Thymus (tissue), 11 donors: ENCODE data around the gene PKNOX2. TPM values are rescaled to one million over a fixed set of nuclear protein-coding genes. Genes with fewer than 3 reads are reported as not detected.
A peak's percentile ranks its signal among the peaks of the same experiment; 100 is the strongest.

Experiments used
- DNase-seq, 9 donors: peaks; one replicate each; pipeline ENCODE4 v3.0.0-alpha.2; 2013; ENCODE audit warnings: low spot score in 9 of 9, low read depth in 6 of 9, missing footprints in 1 of 9
- H3K27ac ChIP-seq, 2 donors: one replicate each; pipeline ENCODE4 v1.5.1; 2013; ENCODE audit warnings: control low read depth in 1 of 2, low read depth in 1 of 2, low read length in 1 of 2, mild to moderate bottlenecking in 1 of 2, moderate library complexity in 1 of 2
- H3K27me3 ChIP-seq, 2 donors: one replicate each; pipeline ENCODE4 v1.5.1; 2013; ENCODE audit warnings: low read length in 1 of 2; ENCODE audit not compliant: control insufficient read depth in 2 of 2, insufficient read depth in 1 of 2
- H3K36me3 ChIP-seq, 2 donors: one replicate each; pipeline ENCODE4 v1.5.1; 2013; ENCODE audit warnings: low read length in 1 of 2, mild to moderate bottlenecking in 1 of 2, moderate library complexity in 1 of 2; ENCODE audit not compliant: control insufficient read depth in 2 of 2, insufficient read depth in 2 of 2
- H3K4me1 ChIP-seq, 2 donors: one replicate each; pipeline ENCODE4 v1.5.1; 2013; ENCODE audit warnings: low read length in 2 of 2; ENCODE audit not compliant: control insufficient read depth in 2 of 2, insufficient read depth in 2 of 2
- H3K4me3 ChIP-seq, 2 donors: one replicate each; pipeline ENCODE4 v1.5.1; 2013; ENCODE audit warnings: low read length in 2 of 2, control low read depth in 1 of 2, mild to moderate bottlenecking in 1 of 2
- H3K9me3 ChIP-seq, 2 donors: one replicate each; pipeline ENCODE4 v1.5.1; 2013; ENCODE audit warnings: low read length in 1 of 2, mild to moderate bottlenecking in 1 of 2; ENCODE audit not compliant: control insufficient read depth in 2 of 2, insufficient read depth in 1 of 2
- WGBS: extraction: QIAGEN DNeasy Blood & Tissue Kit; methylation state at CpG from one replicate; pipeline ENCODE4 v1.1.7; 2013; 5-methylcytosine and 5-hydroxymethylcytosine counted together
- polyA plus RNA-seq: library from polyadenylated mRNA; stranded (reverse); fragments of 200-250 nt; gene quantifications from one replicate; pipeline ENCODE4 v1.2.3, GENCODE V29; 2013
- total RNA-seq: library from RNA; stranded (reverse); fragments of 120-200 nt; gene quantifications from one replicate; pipeline ENCODE4 v1.2.4, GENCODE V29; 2013
- donor health status: healthy.

PKNOX2 gene
- total and polyA plus RNA-seq, 2 donors = 1.3 to 2.2 TPM

DNA sequence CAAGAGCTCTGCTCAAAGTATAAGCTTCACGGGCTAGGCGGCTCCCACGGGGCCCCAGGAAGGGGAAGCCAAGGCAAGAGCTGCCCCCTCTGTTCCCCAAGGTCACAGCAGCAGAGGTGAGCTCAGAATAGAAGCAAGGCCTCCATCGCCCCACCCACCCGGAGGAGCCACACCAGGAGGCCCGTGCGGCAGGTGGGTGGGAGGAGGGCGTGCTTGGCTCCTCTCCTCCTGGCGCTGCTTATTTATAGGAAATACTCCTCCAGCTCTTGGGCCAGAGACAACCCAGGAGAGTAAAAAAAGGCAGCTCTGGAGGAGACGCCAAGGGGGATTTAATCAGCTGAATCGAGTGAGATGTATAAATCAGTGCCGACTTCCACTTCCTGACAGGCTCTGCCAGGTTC, 243.8 kb downstream of the PKNOX2 start:
- no peaks in the 10 kb centered on the region for H3K36me3 ChIP-seq
- no peak for DNase-seq
- no peak overlapping the region for H3K4me3 ChIP-seq
- H3K4me1 ChIP-seq = peaks cover 0 to 6% of the 10 kb centered on the region in 2 donors
- H3K27ac ChIP-seq = no peak overlapping the region
- WGBS = 73% methylated on average over 12 of the region's 12 CpGs
- H3K9me3 ChIP-seq = no peaks in the 10 kb centered on the region
- peaks cover 0 to 33% of the 10 kb centered on the region in 2 donors for H3K27me3 ChIP-seq

DNA sequence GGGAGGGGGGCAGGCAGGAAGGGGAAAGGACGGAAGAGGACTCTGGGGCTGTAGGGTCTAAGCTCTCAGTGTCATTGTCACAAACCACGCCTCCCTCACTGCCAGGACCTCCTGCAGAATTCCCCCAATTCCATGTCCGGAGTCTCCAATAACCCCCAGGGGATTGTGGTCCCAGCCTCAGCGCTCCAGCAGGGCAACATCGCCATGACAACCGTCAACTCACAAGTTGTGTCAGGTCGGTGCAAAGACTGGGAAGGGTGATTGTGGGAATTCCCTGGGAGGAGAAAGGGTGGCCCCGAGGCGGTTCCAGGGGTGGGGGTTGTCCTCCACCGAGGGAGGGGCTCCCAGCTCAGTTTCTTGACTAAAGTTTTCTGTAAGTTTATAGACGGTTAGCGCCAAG, 245.5 kb downstream of the PKNOX2 start:
- Histone ChIP-seq H3K4me1 (peaks cover 0 to 4% of the 10 kb centered on the region in 2 donors), H3K9me3 (no peaks in the 10 kb centered on the region), H3K27ac (no peak overlapping the region), H3K27me3 (peaks cover 0 to 16% of the 10 kb centered on the region in 2 donors), H3K4me3 (no peak overlapping the region), H3K36me3 (no peaks in the 10 kb centered on the region)
- peak in 1 of 9 donors; percentile 15 for DNase-seq
- 49% methylated on average over 12 of the region's 12 CpGs for WGBS

DNA sequence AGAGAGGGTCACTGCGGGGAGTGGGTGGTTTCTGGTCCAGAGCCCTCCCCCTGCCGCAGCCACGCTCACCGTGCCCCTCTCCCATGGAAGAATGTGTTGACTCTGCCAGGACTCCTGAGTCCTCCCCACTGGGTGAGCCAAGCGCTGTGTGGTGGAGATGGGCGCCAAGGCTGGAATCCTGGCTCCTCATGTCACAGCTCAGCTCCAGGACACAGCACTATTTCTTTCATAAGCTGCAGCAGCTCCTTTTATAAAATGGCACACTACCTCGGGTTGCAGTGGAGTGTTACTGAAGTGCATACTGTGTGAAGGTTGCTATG, 247.6 kb downstream of the PKNOX2 start:
- no peak overlapping the region for H3K4me3 ChIP-seq
- no peaks in the 10 kb centered on the region for H3K36me3 ChIP-seq
- WGBS = 90% methylated on average over 7 of the region's 7 CpGs
- peaks cover 0 to 4% of the 10 kb centered on the region in 2 donors for H3K27me3 ChIP-seq
- no peak for DNase-seq
- H3K4me1 ChIP-seq = peaks cover 0 to 4% of the 10 kb centered on the region in 2 donors
- no peak overlapping the region for H3K27ac ChIP-seq
- H3K9me3 ChIP-seq = no peaks in the 10 kb centered on the region

- Histone ChIP-seq H3K27me3 (peaks cover 0 to 4% of the 10 kb centered on the region in 2 donors), H3K27ac (no peak overlapping the region), H3K9me3 (no peaks in the 10 kb centered on the region), H3K4me3 (no peak overlapping the region), H3K36me3 (no peaks in the 10 kb centered on the region), H3K4me1 (peaks cover 0 to 4% of the 10 kb centered on the region in 2 donors)
- DNase-seq = no peak
- 86% methylated on average over 7 of the region's 7 CpGs for WGBS
Observed at GRCh38 chr11:125412509-125412908, 248.0 kb downstream of the PKNOX2 start.

- H3K27ac ChIP-seq = no peak overlapping the region
- no peak overlapping the region for H3K4me3 ChIP-seq
- peaks cover 0 to 4% of the 10 kb centered on the region in 2 donors for H3K27me3 ChIP-seq
- DNase-seq = no peak
- peaks cover 0 to 4% of the 10 kb centered on the region in 2 donors for H3K4me1 ChIP-seq
- WGBS = 92% methylated on average over 7 of the region's 7 CpGs
- H3K9me3 ChIP-seq = no peaks in the 10 kb centered on the region
- H3K36me3 ChIP-seq = no peaks in the 10 kb centered on the region
Observed at GRCh38 chr11:125413226-125413625, 248.7 kb downstream of the PKNOX2 start.

- H3K4me1 ChIP-seq = peaks cover 0 to 4% of the 10 kb centered on the region in 2 donors
- no peaks in the 10 kb centered on the region for H3K9me3 ChIP-seq
- H3K36me3 ChIP-seq = no peaks in the 10 kb centered on the region
- no peak overlapping the region for H3K27ac ChIP-seq
- H3K4me3 ChIP-seq = no peak overlapping the region
- peaks cover 0 to 4% of the 10 kb centered on the region in 2 donors for H3K27me3 ChIP-seq
- no peak for DNase-seq
- WGBS = 94% methylated on average over 4 of the region's 4 CpGs
Observed at GRCh38 chr11:125414121-125414520, 249.6 kb downstream of the PKNOX2 start.

DNA sequence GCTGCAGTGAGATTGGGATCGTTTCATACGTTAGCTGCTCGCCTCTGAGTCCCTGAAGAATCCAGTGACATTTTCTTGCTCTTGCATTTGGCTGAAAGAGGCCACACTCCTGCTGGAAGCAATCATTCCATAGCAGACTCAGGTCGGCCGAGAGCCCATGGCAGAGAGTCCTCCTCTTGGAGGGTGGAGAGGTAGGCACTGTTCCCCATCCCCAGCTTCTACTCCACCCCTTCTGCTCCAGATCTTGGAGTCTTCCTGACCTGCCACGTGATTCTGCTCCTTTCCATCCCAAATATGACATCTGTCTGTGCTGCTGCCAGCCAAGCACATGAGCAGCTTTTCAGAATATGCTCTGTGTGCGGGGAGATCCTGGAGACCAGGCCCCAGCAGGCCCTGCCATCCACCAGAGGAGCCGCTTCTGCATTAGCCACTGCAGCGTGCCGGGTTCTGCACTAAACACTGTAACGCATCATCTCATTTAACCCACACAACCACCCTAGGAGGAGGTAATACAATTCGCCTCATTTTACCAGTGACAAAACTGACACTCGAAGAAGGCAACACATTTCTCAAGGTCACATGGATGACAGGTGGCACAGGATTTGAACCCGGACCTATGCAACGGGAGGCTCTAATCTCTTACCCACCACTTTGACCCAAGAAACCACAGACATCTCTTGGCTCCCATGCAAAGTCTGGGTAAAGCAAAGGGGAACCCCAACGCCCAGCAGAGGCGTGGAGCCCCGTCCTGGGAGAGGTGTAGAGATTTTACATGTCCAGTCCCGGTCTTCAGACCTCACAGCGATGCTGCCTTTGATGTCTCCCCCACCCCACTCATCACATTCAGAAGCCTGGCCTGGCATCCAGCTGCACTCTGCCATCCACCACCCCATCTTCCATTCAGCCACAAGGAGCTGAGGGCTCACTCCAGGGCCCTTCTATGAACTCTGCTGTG, 252.7 kb downstream of the PKNOX2 start:
- WGBS = 82% methylated on average over 20 of the region's 20 CpGs
- H3K27ac ChIP-seq = no peak overlapping the region

DNA sequence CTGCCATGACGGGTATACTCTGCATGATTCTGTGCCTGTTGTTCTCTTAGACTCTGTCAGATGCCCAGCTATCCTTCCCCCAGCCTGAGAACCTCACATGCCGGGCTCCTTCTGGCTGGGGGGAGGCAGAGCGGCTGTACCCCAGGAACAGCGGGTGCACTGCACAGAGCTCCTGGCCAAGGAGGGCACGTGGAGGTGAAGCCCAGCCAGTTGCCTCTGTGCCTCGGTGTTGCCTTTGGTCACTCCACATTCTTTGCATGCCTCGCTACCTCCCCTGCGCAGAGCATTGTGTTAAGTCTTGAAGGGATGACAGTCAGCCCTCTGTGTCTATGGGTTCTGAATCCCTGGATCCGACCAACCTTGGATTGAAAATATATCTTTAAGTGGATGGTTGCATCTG, 253.8 kb downstream of the PKNOX2 start:
- Histone ChIP-seq H3K4me3 (no peak overlapping the region), H3K27me3 (no peaks in the 10 kb centered on the region), H3K4me1 (no peaks in the 10 kb centered on the region), H3K9me3 (no peaks in the 10 kb centered on the region), H3K36me3 (no peaks in the 10 kb centered on the region), H3K27ac (no peak overlapping the region)
- no peak for DNase-seq
- WGBS = 84% methylated on average over 9 of the region's 9 CpGs

More for the DNA sequence above, 252.7 kb downstream of the PKNOX2 start:
- no peaks in the 10 kb centered on the region for H3K27me3 ChIP-seq
- H3K4me1 ChIP-seq = no peaks in the 10 kb centered on the region
- H3K36me3 ChIP-seq = no peaks in the 10 kb centered on the region
- H3K4me3 ChIP-seq = no peak overlapping the region
- no peaks in the 10 kb centered on the region for H3K9me3 ChIP-seq
- DNase-seq = no peak

- no peaks in the 10 kb centered on the region for H3K4me1 ChIP-seq
- 84% methylated on average over 4 of the region's 4 CpGs for WGBS
- DNase-seq = no peak
Observed at GRCh38 chr11:125422681-125423080, 258.1 kb downstream of the PKNOX2 start.

More at GRCh38 chr11:125422681-125423080, 258.1 kb downstream of the PKNOX2 start:
- Histone ChIP-seq H3K27me3 (no peaks in the 10 kb centered on the region), H3K9me3 (no peaks in the 10 kb centered on the region), H3K4me3 (no peak overlapping the region), H3K36me3 (no peaks in the 10 kb centered on the region), H3K27ac (no peak overlapping the region)
